ENCODE results near the gene CDH8.
A peak's percentile ranks its signal among the peaks of the same experiment; 100 is the strongest.
"Not testable (repeated sequence)": the region's sequence is repeated elsewhere in the genome, so short reads cannot be mapped to it uniquely, and the experiment has no call there.

The CDH8 gene

GRCh38 chr16:61862221-61863155 lies 173.8 kb downstream of the CDH8 start:
- no peak for DNase-seq (ENCODE audit: low read depth)

- DNase-seq (ENCODE audit: low read depth) = peak; percentile 17
Observed at GRCh38 chr16:61858988-61859387, 177.2 kb downstream of the CDH8 start.

DNA sequence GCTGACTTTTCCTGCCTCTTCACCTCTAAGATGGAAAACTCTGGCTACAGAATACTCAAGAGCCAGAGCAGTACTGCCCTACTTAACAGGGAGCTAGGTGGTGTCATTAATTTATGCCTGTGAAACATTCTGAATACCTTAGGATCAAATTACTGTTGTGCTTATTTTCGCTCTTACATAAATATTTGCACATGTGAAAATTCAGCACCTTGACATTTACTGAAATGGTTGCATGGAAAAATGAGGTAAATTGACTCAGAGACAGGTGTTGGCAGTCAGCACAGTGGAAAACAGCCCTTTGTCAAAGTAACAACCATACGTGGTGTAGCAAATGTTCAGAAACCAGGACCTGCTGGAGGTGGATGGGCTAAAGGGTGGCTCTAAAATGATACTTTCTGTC lies 193.6 kb downstream of the CDH8 start:
- DNase-seq (ENCODE audit: low read depth) = no peak

DNA sequence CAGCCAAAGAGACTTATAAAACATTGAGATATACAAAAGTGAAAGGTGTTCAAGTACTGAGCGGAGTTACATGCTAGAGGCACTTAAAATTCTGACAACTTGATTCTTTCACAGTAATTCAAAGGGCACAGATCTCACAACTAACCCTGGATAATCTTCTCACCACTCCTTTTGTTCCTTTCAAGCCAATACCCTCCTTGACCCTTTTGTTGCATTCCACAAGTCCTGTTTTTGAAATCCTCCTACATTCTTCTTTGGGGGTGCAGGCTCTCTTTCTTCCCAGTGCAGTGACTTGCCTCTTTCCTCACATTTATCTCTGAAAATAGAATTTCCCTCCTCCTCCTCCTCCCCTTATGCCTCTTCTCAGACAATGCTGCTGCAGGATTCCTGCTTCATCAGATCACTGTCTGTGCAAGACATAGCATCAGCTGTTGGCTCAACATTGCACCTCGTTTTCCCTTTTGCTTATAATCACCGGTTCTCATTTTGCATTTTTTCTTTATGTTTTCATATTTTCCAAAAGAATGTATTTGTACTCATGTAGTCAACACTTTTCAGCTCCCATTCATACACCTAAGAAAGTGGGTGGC lies 199.3 kb downstream of the CDH8 start:
- DNase-seq (ENCODE audit: low read depth) = no peak

GRCh38 chr16:61834082-61834481 lies 202.2 kb downstream of the CDH8 start:
- DNase-seq (ENCODE audit: low read depth) = no peak

DNA sequence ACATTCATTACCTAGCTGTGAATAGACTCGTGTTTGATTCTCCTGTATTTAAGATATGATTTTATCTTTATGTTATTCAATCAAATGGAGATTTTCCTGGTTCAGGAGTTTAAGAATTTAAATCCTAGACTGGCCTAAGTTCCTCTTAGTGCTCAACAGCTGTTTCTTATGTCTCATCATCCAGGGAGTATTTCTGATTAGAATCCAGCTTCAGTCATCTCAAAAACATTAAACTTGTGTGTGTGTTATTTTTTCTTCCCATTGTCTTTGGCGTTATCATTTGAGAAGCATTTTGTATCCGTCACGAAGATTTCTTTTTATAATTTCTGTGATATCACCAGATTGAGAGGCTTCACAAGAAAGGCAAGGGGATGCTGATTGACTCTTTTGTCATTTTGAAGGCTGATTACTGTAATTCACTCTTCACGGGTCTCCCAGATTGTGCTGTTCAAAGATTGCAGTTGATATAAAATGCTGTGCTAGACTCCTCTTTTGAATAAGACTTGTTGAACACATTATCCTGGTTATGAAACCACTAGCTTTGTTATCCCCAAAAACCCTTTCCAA lies 204.8 kb downstream of the CDH8 start:
- DNase-seq (ENCODE audit: low read depth) = no peak

- DNase-seq (ENCODE audit: low read depth) = no peak
Observed at GRCh38 chr16:61829631-61830030, 206.6 kb downstream of the CDH8 start.

DNA sequence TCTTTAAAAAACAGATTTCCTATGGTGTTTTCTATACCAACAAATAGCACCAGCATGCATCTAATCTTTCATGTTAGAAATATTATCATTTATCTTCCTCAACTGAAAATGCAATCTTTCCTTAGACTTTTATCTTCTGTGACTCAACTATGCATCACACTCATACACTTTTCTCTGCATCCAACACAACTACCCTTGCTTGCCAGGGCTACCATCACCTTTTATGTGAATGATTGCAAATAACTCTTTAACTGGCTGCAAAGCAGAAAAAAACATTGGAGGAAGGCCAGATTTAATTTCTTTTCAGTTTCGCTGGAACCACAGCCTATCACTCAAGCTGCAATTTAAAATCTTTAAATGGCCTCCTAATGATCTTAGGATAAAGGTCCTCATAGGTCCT lies 212.9 kb downstream of the CDH8 start:
- no peak for DNase-seq (ENCODE audit: low read depth)

DNA sequence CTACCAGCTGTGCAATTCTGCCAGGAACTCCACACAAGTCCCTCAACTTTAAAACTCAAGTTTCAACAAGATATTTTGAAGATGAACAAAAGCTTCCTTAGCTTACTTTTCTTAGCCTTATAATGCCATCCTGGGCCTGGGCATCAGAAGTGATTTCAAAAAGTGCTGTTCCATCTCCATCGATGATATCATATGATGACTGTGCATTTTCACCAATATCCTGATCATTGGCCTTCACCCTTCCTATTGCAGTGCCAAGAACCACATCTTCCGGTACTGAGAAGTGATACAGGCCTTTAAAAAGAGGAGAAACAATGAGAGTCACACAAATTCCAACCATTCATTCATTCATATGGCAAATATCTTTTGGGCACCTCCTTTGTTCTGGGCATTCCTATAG lies 215.4 kb downstream of the CDH8 start:
- peak; percentile 5 for DNase-seq (ENCODE audit: low read depth)

- DNase-seq (ENCODE audit: low read depth) = peak; percentile 41
Observed at GRCh38 chr16:61820398-61820797, 215.8 kb downstream of the CDH8 start.

GRCh38 chr16:61818850-61819249 lies 217.4 kb downstream of the CDH8 start:
- no peak for DNase-seq (ENCODE audit: low read depth)

DNA sequence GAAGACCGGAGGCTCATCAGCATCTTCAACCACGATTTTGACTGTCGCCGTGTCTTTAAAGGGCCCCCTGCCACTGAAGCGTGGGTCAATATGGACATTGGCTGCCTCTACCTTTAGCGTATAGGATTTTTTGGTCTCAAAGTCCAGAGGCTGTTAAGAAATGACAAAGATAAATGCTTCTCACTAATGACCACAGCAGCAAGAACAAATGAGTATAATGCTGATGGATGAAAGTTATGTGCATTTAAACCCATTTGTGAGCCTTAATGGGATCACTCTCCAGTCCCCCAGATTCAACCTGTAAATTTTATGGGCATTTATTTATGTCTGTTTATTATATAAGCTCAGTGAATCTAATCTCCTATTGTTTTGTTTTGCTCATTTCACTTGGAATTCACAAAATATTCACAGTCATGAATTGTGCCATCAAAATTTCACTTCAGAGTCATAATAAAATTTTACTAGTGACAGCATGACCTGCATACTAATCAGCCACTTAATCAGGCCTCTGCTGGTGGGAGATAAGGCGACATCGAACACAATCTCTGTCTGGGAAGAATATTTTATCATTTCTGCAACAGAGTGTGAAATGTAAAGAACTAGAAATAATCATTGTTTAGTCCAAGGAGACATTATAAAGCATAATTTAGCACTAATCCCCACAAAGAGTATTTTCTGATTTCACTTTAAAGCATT lies 218.5 kb downstream of the CDH8 start:
- DNase-seq (ENCODE audit: low read depth) = no peak

DNA sequence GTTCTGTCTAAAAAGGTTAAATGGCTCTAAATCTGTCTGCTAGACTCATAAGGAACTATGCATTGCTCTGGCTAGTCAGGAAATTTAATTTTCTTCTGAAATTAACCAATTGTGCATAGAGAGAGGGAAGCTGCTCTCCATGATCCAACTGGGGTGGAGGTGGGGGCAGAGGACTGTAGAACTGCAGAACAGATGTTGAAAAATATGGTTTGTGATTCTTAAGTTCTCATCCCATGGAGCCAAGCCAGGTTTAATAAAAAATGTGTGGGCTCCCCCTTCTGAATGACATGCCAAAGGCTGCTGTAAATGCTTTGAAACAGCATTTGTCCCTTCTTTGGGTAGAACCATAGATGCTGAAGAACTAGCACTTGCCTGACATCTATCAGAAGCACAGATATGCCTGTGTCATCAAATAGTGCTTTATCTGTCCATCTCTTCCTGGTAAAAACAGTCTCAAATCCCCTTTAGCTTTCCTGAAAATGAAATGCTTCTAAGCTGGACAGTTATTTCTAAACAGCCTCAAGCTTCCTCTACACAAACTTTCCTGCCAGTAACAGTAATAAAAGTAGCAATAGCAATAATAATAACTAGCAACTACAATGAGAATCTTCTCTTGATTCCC lies 221.4 kb downstream of the CDH8 start:
- no peak for DNase-seq (ENCODE audit: low read depth)

GRCh38 chr16:61813339-61813738 lies 222.9 kb downstream of the CDH8 start:
- no peak for DNase-seq (ENCODE audit: low read depth)

GRCh38 chr16:61812251-61812650 lies 224.0 kb downstream of the CDH8 start:
- DNase-seq (ENCODE audit: low read depth) = no peak

GRCh38 chr16:61807551-61807950 lies 228.7 kb downstream of the CDH8 start:
- DNase-seq (ENCODE audit: low read depth) = no peak

GRCh38 chr16:61801217-61801616 lies 235.0 kb downstream of the CDH8 start:
- not testable (repeated sequence) for DNase-seq (ENCODE audit: low read depth)

DNA sequence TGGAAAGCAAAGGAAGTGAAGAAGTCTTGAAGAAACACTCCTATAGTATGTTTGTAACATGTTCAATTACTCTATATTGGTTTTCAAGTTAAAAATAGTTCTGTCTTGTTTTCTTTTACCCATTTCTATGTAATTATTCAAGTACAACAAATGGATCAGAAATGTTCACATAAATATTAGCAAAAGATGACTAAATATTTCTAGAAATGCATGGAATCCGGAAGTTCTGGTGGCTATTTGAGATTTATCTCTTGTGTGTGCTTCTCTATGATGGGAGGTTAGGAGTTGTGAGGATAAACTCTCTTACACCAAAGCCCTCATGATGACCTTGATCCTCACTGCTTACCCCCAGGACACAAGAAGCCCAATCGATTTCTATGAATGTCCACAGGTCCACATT lies 237.5 kb downstream of the CDH8 start:
- DNase-seq (ENCODE audit: low read depth) = peak; percentile 10

DNA sequence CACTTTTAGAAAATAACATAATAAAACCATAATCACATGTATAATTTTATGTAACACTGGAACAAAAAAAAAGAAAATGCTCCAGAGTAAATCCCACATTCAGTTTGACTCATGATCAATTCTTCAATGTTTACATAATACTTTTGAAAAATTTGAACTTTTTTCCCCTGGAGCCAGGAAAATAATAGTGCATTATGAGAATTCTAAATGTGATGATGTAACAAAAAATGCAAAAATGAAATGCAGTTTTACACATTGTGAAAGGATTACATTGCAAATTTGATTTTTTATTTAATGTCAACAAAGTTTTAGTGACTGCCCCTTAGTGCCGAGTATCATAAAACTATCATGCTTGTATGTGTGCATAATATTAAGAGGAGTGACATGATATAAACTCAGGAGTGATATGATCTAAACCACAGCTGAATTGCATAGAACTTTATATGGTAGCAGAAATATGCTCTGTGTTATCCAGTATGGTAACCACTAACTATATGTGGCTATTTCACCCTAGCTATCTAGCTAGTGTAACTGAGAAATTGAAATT lies 238.2 kb downstream of the CDH8 start:
- DNase-seq (ENCODE audit: low read depth) = no peak

- DNase-seq (ENCODE audit: low read depth) = no peak
Observed at GRCh38 chr16:61797296-61797795, 238.9 kb downstream of the CDH8 start.

DNA sequence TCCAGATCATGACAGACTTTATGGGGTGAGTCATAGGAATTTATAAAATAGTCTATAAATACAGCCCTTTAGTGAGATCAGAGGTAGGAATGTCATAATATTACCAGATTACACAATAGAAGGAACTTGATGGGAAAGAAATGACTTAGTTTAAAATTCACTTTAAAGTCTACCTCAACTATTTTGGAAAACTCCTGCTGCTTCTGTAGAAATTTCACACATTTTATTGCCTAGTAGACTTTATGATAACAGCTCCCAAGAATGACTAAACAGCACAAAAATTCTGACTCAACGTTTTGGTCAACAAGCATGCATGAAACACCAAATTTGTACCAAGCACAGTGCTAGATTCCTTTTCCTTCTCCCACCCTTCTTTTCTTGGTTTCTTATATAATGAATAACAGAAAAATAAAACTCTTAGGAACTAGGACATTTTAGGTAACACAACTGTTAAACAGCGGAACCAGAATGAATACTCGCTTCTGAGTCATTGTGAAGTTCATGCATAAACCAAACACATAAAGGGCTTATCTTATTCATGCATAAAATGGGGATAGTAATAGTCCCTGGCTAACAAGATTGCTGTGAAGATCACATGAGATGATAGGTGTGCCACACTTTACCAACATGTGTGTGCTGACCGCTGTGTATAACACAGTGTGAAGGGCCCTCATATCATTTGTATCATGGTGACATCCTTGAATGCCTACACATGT lies 243.9 kb downstream of the CDH8 start:
- peak; percentile 79 for DNase-seq (ENCODE audit: low read depth)

Measured in iris pigment epithelial cell (primary cell).